HG03469 (cell line): ENCODE results near the gene CAPN12.

Experiments used
- ATAC-seq: cut with Tn5 transposase; IDR thresholded peaks from one replicate; pipeline ENCODE4 v1.9.1; 2021; ENCODE audit warnings: mild to moderate bottlenecking, moderate library complexity, moderate number of reproducible peaks; ENCODE audit not compliant: unreplicated experiment

Gene CAPN12

GRCh38 chr19:38727306-38727867 lies 16.9 kb downstream of the CAPN12 start:
- ATAC-seq, result no peak

- ATAC-seq, result no peak
Measured at GRCh38 chr19:38726761-38727301, 17.4 kb downstream of the CAPN12 start.

GRCh38 chr19:38726284-38726673 lies 18.0 kb downstream of the CAPN12 start:
- no peak for ATAC-seq

GRCh38 chr19:38725469-38726283 lies 18.6 kb downstream of the CAPN12 start:
- ATAC-seq, result no peak

GRCh38 chr19:38723990-38724854 lies 20.1 kb downstream of the CAPN12 start:
- ATAC-seq, result no peak

- no peak for ATAC-seq
Measured at GRCh38 chr19:38723606-38723965, 20.7 kb downstream of the CAPN12 start.

GRCh38 chr19:38722947-38723605 lies 21.2 kb downstream of the CAPN12 start:
- ATAC-seq, result no peak

- no peak for ATAC-seq
Measured at GRCh38 chr19:38721979-38722773, 22.1 kb downstream of the CAPN12 start.

- no peak for ATAC-seq
Measured at GRCh38 chr19:38721496-38721895, 22.8 kb downstream of the CAPN12 start.

GRCh38 chr19:38720559-38721236 lies 23.6 kb downstream of the CAPN12 start:
- ATAC-seq, result no peak

- ATAC-seq, result no peak
Measured at GRCh38 chr19:38719761-38720558, 24.3 kb downstream of the CAPN12 start.

GRCh38 chr19:38718747-38719543 lies 25.3 kb downstream of the CAPN12 start:
- no peak for ATAC-seq

GRCh38 chr19:38717855-38718254 lies 26.4 kb downstream of the CAPN12 start:
- no peak for ATAC-seq

- ATAC-seq, result no peak
Measured at GRCh38 chr19:38717051-38717450, 27.2 kb downstream of the CAPN12 start.

GRCh38 chr19:38715555-38715954 lies 28.7 kb downstream of the CAPN12 start:
- no peak for ATAC-seq

GRCh38 chr19:38714354-38714778 lies 29.9 kb downstream of the CAPN12 start:
- no peak for ATAC-seq

- no peak for ATAC-seq
Measured at GRCh38 chr19:38713865-38714264, 30.4 kb downstream of the CAPN12 start.

- no peak for ATAC-seq
Measured at GRCh38 chr19:38713227-38713649, 31.0 kb downstream of the CAPN12 start.
